Measurements from ENCODE around the gene PRDM11.

GRCh38 chr11:45205978-45206377 is 59.5 kb downstream of the PRDM11 start:
- no peak for TF ChIP-seq CTCF (IDR thresholded peaks at IDR 0.05 in 8 of 11, conservative IDR thresholded peaks at IDR 0.05 in 3 of 11)
- no peak for TF ChIP-seq POLR2A (IDR thresholded peaks at IDR 0.05)

All from spleen (tissue), 7 donors.